ENCODE measurements around the gene LINC01488. TPM values are rescaled to one million over a fixed set of nuclear protein-coding genes. Genes with fewer than 3 reads are reported as not detected.
A peak's percentile ranks its signal among the peaks of the same experiment; 100 is the strongest.

The LINC01488 gene
- total RNA-seq, 2 donors from 2014 or later: not detected

DNA sequence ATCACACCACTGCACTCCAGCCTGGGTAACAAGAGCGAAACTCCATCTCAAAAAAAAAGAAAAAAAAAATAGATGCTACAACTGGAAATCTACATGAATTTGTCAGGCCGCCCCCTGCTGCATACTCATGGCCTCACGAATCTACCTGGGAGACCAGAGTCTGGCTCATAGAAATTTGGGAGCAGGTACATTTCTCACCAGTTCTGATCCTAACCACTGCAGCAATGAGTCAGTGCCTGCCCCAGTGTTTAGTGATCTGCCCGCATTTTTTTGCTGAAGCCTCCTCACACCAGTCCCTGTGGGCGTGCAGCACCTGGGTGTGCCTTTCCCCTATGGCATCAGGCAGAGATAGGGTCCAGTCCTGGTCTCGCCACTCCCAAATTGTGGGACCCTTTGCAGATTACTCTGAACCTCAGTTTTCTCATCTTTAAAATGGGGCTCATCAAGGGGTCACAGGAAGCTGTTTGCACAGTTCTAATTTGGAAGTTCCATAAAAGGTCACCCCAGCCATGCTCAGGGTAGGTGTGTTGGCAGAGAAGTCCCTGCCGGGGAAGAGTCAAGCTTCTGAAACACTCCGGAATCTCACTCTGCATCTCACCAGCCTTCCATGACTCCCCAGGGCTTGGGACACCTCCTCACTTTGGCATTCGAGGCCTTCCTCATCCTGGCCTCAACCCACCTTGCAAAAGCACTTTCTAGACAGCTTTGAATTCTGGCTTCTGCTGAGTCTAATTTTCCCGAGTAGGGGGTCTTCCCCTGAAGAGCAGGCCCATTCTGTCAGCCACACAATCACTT lies 39.3 kb upstream of the LINC01488 start:
- no peaks in the 10 kb centered on the region for H3K36me3 ChIP-seq
- no peaks in the 10 kb centered on the region for H3K9me3 ChIP-seq
- TF ChIP-seq POLR2A (IDR thresholded peaks at IDR 0.05): no peak
- TF ChIP-seq, protein P1, sequence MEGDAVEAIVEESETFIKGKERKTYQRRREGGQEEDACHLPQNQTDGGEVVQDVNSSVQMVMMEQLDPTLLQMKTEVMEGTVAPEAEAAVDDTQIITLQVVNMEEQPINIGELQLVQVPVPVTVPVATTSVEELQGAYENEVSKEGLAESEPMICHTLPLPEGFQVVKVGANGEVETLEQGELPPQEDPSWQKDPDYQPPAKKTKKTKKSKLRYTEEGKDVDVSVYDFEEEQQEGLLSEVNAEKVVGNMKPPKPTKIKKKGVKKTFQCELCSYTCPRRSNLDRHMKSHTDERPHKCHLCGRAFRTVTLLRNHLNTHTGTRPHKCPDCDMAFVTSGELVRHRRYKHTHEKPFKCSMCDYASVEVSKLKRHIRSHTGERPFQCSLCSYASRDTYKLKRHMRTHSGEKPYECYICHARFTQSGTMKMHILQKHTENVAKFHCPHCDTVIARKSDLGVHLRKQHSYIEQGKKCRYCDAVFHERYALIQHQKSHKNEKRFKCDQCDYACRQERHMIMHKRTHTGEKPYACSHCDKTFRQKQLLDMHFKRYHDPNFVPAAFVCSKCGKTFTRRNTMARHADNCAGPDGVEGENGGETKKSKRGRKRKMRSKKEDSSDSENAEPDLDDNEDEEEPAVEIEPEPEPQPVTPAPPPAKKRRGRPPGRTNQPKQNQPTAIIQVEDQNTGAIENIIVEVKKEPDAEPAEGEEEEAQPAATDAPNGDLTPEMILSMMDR (IDR thresholded peaks at IDR 0.05): no peak
- TF ChIP-seq POLR2AphosphoS5 (IDR thresholded peaks at IDR 0.05): no peak
- H3K4me3 ChIP-seq: no peak overlapping the region
- H3K4me1 ChIP-seq (replicated peaks): peaks cover 19% of the 10 kb centered on the region
- no peak overlapping the region for H3K27ac ChIP-seq
- H3K27me3 ChIP-seq (replicated peaks; ENCODE audit: insufficient read depth): no peaks in the 10 kb centered on the region
- DNase-seq (ENCODE audit: low spot score): no peak
- 75% methylated on average over 10 of the region's 10 CpGs for WGBS
- intact Hi-C loops (cut with DNase I): loop anchor here (10.0 kb wide), 1 partner anchor 193 kb away; no protein-coding TSS in a partner anchor

- Histone ChIP-seq H3K9me3 (no peaks in the 10 kb centered on the region), H3K36me3 (no peaks in the 10 kb centered on the region), H3K4me1 (replicated peaks) (peaks cover 19% of the 10 kb centered on the region), H3K27ac (peak overlapping the region in 1 of 2 donors; percentile 58), H3K27me3 (replicated peaks; ENCODE audit: insufficient read depth) (no peaks in the 10 kb centered on the region), H3K4me3 (no peak overlapping the region)
- 14% methylated on average over 10 of the region's 10 CpGs for WGBS
- TF ChIP-seq POLR2AphosphoS5 (IDR thresholded peaks at IDR 0.05): no peak
- no peak for TF ChIP-seq POLR2A (IDR thresholded peaks at IDR 0.05)
- TF ChIP-seq, protein P1 (IDR thresholded peaks at IDR 0.05): no peak
- intact Hi-C loops (cut with DNase I): loop anchor here (10.0 kb wide), 1 partner anchor 192 kb away; no protein-coding TSS in a partner anchor
- DNase-seq (ENCODE audit: low spot score): peak; percentile 34
Observed at GRCh38 chr11:69442807-69443137, 38.7 kb upstream of the LINC01488 start.

GRCh38 chr11:69443138-69443967 lies 38.1 kb upstream of the LINC01488 start:
- TF ChIP-seq POLR2AphosphoS5 (IDR thresholded peaks at IDR 0.05) (peak; percentile 64), POLR2A (IDR thresholded peaks at IDR 0.05) (peak; percentile 11)
- TF ChIP-seq, protein P1 (IDR thresholded peaks at IDR 0.05): peak in 1 of 4 experiments; percentile 6
- H3K4me1 ChIP-seq (replicated peaks): peaks cover 19% of the 10 kb centered on the region
- intact Hi-C loops (cut with DNase I): loop anchor here (10.0 kb wide), 1 partner anchor 191 kb away; no protein-coding TSS in a partner anchor

DNA sequence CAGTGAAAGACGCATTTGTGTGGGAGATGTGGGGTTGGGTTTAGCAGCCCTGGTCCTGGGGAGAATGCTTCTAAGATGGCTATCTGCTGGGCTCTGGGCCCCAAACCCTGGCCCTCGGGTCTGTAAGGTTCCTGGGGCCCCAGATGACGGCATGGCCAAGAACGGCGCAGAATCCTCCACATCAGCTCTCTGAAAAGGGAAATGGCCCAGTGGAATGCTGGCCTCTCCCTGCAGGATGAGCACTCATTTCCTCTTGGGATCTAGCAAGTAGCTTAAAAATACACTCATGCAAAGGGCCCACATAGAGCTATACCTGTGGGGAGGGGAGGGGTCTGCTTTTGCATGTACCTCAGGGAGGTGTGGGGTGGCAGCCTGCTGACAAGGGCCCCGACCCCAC lies 37.5 kb upstream of the LINC01488 start:
- H3K4me1 ChIP-seq (replicated peaks): peaks cover 19% of the 10 kb centered on the region
- H3K27me3 ChIP-seq (replicated peaks; ENCODE audit: insufficient read depth): no peaks in the 10 kb centered on the region
- peak overlapping the region; percentile 50 to 58 for H3K27ac ChIP-seq
- peak overlapping the region in 1 of 2 donors; percentile 16 for H3K4me3 ChIP-seq
- TF ChIP-seq POLR2AphosphoS5 (IDR thresholded peaks at IDR 0.05) (no peak), POLR2A (IDR thresholded peaks at IDR 0.05) (no peak)
- TF ChIP-seq, protein P1 (IDR thresholded peaks at IDR 0.05): no peak
- intact Hi-C loops (cut with DNase I): loop anchor here (10.0 kb wide), 1 partner anchor 191 kb away; no protein-coding TSS in a partner anchor
- DNase-seq (ENCODE audit: low spot score): no peak
- no peaks in the 10 kb centered on the region for H3K36me3 ChIP-seq
- WGBS: 56% methylated on average over 6 of the region's 6 CpGs
- no peaks in the 10 kb centered on the region for H3K9me3 ChIP-seq

More at GRCh38 chr11:69443138-69443967, 38.1 kb upstream of the LINC01488 start:
- Histone ChIP-seq H3K9me3 (no peaks in the 10 kb centered on the region), H3K4me3 (peak overlapping the region in 1 of 2 donors; percentile 16), H3K27me3 (replicated peaks; ENCODE audit: insufficient read depth) (no peaks in the 10 kb centered on the region), H3K27ac (peak overlapping the region; percentile 50 to 58), H3K36me3 (no peaks in the 10 kb centered on the region)
- peak; percentile 76 for DNase-seq (ENCODE audit: low spot score)
- WGBS: 4% methylated on average over 48 of the region's 48 CpGs

Measured in prostate gland (tissue), 2 donors.